Activated T-cell treated with anti-CD3 and anti-CD28 coated beads, Interleukin-2, amount 50 U/mL, for 1 hour (primary cell): Measurements from ENCODE around the gene SUGCT.
"Not testable (repeated sequence)": the region's sequence is repeated elsewhere in the genome, so short reads cannot be mapped to it uniquely, and the experiment has no call there.

Experiments
- DNase-seq: peaks from one replicate; pipeline ENCODE4 v3.0.0-alpha.2; 2020

The SUGCT gene

GRCh38 chr7:40134428-40135316 is at the start of gene SUGCT, which contains the start of gene MPLKIP:
SUGCT (plus strand) TSS chr7:40135005.
MPLKIP (minus strand) TSS chr7:40134622; CDS start chr7:40134567, 55 bp downstream.
- DNase-seq: peak; percentile 90

- DNase-seq: no peak
These were observed 42.6 kb upstream of the SUGCT start for GRCh38 chr7:40092182-40092581.

GRCh38 chr7:40093631-40094350 is 41.0 kb upstream of the SUGCT start:
- no peak for DNase-seq

GRCh38 chr7:40095230-40095629 is 39.6 kb upstream of the SUGCT start:
- no peak for DNase-seq

GRCh38 chr7:40095695-40096327 is 39.0 kb upstream of the SUGCT start:
- DNase-seq: no peak

GRCh38 chr7:40097728-40098127 is 37.1 kb upstream of the SUGCT start:
- no peak for DNase-seq

- no peak for DNase-seq
These were observed 36.0 kb upstream of the SUGCT start for GRCh38 chr7:40098810-40099209.

GRCh38 chr7:40099837-40100236 is 35.0 kb upstream of the SUGCT start:
- no peak for DNase-seq

GRCh38 chr7:40101201-40101600 is 33.6 kb upstream of the SUGCT start:
- no peak for DNase-seq

- no peak for DNase-seq
These were observed 31.9 kb upstream of the SUGCT start for GRCh38 chr7:40102897-40103296.

- no peak for DNase-seq
These were observed 28.8 kb upstream of the SUGCT start for GRCh38 chr7:40105879-40106473.

GRCh38 chr7:40115936-40116335 is 18.9 kb upstream of the SUGCT start:
- DNase-seq: no peak

- DNase-seq: not testable (repeated sequence)
These were observed 17.6 kb upstream of the SUGCT start for GRCh38 chr7:40117199-40117598.

GRCh38 chr7:40118201-40118600 is 16.6 kb upstream of the SUGCT start:
- not testable (repeated sequence) for DNase-seq

- no peak for DNase-seq
These were observed 14.8 kb upstream of the SUGCT start for GRCh38 chr7:40120020-40120419.

- DNase-seq: not testable (repeated sequence)
These were observed 12.5 kb upstream of the SUGCT start for GRCh38 chr7:40122100-40122939.

GRCh38 chr7:40122940-40123254 is 11.9 kb upstream of the SUGCT start:
- DNase-seq: no peak

GRCh38 chr7:40133561-40134427 is 1.0 kb upstream of the SUGCT start:
- no peak for DNase-seq

- no peak for DNase-seq
These were observed 459 bp downstream of the SUGCT start for GRCh38 chr7:40135317-40135610.

- no peak for DNase-seq
These were observed 2.8 kb downstream of the SUGCT start for GRCh38 chr7:40137563-40137962.

- DNase-seq: no peak
These were observed 4.2 kb downstream of the SUGCT start for GRCh38 chr7:40138973-40139372.

GRCh38 chr7:40139891-40140290 is 5.1 kb downstream of the SUGCT start:
- not testable (repeated sequence) for DNase-seq
